ENCODE data around the gene MAOB.

Gene MAOB

DNA sequence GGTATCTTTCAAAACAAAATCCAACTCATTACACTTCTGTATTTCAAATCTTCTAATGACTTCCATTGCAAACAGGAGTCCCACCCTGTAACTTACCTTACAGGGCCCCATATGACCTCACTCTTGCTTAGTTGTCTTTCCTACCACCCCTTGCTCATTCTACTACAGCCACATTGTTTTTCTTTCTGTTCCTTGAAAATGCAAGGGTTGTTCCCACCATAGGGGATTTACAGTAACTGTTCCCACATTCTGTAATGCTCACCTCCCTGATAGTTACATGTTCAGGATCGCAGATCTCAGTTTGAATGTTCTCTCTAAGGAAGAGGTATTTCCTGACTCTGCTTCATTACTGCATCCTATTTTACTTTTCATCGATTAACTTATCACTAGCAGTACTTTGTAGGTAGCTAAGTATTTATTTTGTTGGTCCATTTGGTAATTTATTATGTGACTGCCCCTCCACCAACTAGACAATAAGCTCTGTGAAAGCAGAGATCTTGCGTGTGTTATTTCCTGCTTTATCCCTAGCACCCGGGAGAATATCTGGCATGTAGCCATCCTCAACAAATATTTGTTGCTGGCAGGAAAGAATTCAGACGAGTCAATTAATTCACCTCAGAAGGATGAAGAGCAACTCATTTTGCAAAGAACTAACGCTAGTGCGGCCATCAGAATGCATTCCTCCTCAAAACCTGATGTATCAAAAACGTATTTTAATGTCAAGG lies 21.4 kb downstream of the MAOB start:
- DNase-seq: no peak

DNA sequence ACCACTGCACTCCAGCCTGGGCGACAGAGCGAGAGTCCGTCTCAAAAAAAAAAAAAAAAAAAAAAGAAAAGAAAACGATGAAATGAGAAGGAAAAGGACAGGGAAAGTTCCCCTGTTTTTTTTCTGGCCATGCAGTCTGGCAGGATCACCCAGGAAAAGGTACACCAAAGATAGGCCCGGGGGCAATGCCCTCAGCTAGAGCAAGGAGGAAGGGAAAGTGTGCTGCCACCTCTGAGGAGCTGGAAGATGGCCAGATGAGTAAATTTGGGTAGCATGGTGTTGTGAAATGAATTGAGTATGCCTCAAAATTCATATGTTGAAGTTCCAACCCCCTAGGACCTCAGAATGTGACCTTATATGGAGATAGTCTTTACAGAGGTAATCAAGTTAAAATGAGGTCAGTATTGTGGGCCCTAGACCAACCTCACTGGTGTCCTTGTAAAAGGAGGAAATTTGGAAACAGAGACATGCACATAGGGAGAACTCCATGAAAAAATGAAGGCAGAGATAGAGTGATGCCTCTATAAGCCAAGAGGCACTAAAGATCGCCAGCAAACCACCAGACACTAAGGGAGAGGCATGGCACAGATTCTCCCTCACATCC lies 28.9 kb downstream of the MAOB start:
- DNase-seq: no peak

DNA sequence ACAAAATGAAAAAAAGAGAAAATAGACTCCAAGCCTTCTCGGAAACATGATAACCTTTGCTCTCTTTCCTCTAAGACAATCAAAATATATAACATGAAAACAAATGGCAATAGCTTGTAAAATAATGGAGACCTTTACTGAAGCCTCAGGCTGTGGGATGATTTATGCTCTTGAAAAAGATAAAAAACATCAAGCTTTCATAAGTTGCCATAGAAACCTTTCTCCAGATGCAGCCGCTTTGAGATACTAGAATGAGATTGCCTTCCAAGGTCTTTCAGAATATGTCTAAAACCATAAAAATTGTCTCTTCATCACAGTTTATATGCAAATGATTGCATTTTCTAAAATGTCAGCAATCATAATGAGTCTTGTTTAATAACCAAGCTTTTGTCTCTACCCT lies 31.6 kb downstream of the MAOB start:
- DNase-seq: no peak

DNA sequence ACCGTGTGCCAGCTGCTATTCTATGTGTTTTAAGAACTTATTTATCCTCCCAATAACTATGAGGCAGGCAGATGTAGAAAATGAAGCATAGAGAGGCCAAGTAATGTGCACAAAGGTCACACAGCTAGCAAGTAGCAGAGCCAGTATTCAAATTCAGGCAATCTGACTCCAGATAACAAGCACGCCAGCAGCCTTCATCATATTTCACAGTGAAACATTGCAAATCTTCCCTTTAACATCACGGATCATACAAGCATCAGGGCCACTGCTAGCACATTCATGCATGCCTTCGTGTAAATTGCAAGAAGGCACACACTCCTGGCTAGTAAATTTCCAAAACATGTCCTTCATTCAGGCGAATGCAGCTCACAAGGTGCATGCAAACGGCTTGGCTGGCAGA lies 33.1 kb downstream of the MAOB start:
- no peak for DNase-seq

DNA sequence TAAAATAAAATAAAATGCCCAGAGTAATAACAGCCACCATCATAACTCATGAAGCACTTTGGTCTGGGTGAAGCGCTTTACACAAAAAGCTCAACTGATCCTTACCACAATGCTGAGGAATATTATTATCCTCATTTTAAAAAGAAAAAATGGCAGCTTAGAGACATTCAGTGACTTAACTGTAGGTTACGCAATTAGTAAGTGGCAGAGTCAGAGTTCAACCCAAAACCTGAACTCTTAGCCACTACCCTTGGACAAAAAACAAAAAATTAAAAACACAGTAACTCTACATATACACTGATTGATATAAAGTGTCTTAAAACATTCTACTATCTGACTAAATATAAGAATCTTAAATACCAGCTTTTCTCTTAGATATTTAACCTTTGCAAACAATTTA lies 34.9 kb downstream of the MAOB start:
- DNase-seq: no peak

DNA sequence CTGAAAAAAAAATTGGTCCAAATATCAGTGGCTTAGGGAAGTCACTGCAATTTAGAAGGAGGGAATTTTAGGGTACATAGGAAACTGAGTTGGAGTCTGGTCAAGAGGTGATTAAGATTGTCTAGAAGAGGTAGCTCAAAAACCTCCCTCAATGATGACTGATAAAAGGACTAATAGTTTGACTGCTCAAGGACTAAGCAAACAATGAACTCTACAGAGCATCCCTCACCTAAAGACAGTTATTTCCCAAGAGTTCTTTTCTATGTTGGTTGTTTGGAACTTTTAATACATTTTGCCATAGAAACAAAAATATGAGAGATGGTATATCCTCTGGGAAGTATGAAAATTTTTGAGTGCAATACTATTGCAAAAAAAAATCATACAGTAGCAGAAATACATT lies 35.7 kb downstream of the MAOB start:
- DNase-seq: no peak

DNA sequence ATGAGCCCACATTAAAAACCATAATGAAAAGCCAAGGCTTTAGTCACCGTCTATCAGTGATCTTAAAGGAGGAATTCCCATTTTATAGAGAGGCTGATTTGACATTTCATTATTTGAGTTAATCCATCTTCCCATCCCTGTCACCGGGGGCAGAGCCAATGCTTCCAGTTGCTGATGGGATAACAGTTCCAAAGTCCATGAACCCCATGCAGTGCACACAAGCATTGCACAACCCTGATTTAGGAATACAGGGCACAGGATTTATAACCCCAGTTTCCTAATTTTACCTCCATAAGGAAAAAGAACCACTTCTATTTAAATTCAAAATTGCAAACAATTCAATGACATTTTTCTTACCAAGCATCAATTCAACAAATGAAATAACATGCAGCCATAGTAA lies 36.5 kb downstream of the MAOB start:
- no peak for DNase-seq

DNA sequence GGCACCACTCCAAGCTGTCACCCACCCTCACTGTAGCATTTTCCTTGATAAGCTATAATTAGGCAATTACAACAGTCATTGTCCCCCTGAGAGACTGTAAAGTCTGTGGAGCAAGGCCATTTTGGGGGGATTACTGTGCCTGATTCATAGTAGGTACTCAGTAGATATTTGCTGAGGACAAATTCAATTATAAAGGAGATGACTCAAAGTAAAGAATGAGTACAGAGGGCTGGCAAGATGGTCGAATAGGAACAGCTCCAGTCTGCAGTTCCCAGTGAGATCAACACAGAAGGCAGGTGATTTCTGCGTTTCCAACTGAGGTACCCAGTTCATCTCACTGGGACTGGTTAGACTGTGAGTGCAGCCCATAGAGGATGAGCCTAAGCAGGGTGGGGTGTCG lies 42.0 kb downstream of the MAOB start:
- no peak for DNase-seq

DNA sequence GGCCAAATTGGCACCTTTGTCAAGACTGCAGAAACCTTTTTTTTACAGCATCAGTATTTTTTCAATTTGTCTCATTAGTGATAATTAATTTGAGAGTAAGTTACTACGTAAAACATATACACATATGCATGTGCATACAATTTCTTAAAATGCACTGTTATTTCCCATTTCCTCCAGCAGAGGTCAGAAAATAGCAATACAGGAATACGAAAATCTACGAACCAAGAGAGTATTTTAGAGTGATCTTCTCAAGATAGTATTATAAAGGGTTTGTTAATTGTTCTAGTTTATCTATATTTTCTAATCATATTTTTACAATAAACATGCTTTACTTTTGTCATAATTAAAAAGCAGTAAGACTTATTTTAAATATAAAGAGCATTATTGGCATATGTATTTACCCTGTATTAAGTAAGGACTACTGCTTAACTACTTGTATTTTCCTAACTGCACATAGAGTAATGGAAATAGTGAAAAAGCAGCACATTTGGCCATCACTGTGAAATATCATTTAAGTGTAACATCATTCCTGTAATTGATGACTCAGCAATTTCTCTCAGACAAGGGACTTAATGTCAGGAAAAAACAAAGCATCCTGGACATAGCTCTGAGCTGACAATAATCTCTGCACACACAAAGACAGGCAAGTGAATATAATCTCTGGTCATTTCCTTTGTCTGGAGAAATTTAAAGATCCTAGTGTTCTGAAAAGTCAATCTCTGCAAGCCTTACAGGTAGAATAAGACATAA lies 45.6 kb downstream of the MAOB start:
- DNase-seq: no peak

DNA sequence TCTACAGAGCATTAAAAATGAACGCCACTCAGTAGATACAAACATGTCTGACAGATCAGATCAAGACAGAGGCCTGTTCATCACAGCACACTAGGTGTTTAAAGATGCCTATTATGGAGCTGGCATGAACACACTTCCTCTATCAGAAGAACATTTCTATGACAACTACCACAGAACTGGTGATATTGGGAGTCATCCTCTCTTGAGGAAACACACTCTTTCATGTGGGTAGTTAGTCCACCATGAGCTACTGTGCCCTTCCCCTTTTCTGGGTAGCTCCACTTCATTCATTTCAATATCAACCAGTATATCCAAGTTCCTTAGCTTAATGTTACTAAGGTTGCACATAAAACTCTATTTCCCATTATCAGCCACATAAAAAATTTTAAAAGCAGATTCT lies 46.7 kb downstream of the MAOB start:
- DNase-seq: no peak

DNA sequence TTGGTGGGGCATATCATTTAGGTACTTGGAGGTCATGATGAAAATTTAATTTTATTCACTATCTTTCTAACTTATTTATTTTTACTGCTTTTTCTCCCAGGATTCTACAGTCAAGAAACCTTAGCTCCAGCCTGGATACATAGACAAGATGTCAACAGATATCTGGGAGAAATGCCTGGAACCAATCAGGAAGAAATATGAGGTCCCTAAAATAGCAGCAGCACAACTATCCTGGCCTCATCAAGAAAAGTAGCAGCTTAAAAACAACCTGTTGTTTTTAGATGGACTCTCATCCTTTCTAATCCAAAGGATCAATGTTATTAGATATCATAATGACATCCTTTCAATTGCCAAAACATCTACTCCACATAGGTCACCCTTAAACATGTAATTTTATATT lies 54.5 kb downstream of the MAOB start:
- DNase-seq: no peak

DNA sequence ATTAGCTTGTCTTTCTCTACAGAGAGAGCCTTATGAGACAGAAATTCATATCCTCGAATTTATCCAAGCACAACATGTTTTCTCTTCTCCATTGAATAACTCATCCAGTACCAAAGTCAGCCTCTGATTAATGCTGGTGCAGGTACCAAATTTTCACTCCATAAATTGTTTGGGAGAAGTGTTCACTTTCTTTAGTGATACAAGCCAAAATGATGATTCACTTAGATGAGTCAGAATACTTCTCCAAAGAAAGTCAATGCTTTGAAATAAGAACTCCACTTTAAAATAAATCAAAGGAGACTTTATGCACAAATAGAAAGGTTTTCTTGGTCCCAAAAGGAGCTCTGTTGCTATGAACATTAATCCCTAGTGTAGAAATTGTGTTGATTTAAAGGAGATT lies 60.2 kb downstream of the MAOB start:
- no peak for DNase-seq

DNA sequence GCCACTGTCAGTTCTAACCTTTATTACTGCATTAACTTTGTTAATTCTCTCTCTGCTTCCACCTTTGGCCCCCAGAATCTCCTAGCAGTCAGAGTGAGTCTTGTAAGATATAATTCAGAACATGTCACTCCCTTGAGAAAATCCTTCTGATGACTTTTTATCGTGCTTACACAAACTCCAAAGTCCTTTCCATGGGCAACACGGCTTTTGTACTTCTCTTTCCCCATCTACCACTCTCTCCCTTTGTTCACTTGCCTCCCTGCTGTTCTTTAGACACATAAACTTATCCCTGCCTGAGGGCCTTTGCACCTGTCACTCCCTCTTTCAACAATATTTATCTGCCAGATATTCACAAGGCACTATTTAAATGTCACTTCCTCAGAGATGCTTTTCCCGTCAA lies 64.8 kb downstream of the MAOB start:
- no peak for DNase-seq

DNA sequence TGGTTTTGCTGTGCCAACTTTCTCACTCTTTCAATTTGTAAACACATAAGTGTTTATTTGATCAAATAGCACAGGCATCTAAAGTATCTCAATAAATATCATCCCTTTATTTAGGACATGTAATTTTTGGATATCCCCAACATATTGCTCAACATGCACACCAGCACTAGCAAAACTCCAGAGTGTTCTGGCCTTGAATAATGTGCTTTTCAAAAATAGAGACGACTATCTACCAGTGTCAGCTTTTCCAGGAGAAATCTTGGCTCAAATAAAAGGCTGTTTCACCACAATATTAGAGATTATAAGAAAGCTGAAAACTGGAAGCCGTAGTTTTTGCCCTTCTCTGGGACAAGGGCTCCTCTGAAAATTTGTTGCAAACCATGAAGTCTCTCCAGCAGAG lies 67.0 kb downstream of the MAOB start:
- DNase-seq: no peak

DNA sequence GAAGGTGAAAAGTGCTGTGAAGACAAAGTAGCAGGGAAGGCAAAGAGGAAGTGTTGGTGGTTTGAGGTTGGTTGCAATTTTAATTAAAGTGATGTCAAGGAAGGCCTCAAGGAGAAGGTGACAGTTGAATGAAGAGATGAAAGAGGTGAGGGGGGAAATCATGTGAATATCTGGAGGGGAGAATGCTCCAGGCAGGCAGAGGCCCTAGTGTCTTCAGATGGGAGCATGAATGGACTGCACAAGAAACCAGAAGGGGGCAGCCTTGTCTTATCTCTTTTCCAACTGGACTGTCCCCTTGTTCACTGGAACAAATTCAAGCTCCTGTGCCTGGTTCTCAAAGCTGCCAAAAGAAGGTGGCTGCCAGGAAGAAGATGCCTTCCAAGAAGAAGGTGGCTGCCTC lies 68.4 kb downstream of the MAOB start:
- DNase-seq: no peak

DNA sequence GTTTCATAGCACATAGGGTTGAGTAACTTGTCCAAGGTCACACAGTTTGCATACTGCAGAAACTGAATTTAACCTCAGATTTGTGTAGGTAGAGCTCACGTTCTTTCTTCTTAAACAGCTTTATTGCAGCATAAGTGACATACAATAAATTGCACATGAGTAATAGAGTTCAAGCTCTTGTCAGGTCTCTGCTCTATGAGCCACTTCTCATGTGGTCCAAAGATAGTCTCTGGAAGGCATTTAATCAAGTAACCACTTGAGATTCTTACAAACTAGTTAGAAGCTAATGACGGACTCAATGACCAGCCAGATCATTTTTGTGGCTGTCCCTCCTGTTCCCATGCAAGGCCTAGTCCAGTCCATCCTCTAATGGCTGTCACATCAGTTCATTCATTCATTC lies 68.9 kb downstream of the MAOB start:
- DNase-seq: no peak

DNA sequence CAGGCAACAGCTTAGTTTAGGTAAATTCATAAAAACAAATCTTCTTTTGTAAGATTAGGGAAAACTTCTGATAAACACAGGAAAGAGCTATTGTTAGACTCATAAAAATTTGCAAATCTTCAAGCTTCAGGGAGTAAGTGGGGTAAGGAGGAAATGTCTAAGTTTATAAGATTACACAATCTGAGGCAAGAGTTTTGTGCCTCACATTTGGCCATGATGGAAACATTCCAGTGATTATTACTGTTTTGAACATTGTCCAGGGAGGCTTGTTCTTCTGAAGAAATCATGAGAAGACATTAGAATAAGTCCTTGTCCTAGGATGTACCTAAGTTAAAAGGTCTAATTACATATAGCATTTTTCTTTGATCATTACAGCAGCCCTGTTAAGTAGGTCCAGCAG lies 72.8 kb downstream of the MAOB start:
- DNase-seq: no peak

DNA sequence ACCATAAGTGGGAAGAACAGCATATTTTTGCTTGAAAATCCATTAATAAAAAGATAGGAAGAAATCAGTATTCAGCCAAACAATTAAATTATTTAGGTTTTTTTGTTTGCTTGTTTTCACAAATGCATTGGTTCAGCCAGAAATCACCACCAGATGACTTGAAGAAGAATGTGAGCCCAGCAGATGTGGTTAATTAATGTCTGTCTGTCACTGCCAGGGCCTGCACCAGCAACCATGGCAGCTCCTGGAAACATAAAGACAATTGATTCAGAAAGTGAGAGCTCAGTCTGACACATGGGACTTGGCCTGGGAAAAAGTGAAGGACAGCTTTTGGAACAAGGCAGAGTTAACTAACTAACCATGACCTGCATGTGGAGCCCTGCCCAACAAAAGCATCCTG lies 74.0 kb downstream of the MAOB start:
- DNase-seq: no peak

DNA sequence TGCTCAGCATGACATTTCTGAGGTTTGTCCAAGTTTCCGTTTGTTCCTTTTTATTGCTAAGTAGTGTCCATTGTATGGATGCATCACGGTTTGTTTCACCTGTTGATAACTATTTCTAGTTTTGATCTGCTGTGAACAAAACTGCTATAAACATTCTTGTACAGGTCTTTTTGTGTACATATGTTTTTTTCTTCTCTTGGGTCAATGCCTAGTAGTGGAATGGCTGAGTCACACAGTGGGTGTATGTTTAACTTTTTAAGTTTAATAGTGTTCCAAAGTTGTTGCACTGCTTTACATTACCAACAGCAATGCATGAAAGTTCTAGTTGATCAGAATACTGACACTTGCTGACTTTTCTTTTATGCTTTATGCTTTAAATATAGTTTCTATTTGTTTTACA lies 76.7 kb downstream of the MAOB start:
- DNase-seq: no peak

DNA sequence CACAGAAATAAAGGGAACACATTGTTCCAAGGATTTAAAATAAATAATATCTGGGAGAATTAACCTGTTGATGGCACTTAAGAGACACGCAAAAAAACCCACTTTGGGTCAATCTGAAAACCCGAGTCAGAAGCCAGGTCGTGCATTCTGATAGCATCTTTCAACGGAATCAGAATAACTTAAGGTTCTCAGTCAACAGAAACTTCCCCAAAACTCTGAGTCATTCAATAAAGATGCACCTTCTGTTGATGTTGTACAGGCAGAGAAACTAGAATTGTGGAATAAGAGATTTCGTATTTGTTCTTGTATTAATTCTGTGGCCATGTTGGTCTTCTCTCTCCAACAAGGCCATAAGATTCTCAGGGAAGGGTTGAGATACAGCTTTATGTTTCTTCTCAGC lies 78.2 kb downstream of the MAOB start:
- DNase-seq: no peak

DNA sequence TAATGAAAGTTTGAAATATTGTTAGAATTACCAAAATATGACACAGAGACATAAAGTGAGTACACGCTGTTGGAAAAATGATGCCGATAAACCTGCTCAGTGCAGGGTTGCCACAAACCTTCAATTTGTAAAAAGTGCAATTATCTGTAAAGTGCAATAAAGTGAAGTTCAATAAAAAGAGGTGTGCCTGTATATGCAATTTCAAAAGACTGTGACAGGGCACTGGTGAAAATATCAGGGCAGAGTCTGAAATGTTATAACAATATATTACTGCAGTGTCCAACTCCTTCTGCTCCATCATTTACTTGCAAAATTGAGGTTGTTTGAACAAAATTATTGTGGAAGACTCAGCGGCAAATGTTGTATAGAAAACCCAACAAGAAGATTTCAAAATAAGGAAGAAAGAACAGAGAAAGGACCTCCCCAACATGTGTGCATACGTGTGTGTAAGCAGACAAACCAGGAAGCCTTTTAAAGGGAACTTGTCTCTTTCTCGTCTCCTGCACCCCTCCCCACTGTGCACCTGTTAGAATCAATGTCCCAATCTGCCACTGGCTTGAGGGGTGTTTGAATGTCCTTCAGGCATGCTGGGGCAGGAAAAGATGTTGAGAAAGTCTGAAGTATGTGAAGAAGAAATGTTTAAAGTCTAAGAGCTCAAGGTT lies 96.2 kb downstream of the MAOB start:
- DNase-seq: no peak

DNA sequence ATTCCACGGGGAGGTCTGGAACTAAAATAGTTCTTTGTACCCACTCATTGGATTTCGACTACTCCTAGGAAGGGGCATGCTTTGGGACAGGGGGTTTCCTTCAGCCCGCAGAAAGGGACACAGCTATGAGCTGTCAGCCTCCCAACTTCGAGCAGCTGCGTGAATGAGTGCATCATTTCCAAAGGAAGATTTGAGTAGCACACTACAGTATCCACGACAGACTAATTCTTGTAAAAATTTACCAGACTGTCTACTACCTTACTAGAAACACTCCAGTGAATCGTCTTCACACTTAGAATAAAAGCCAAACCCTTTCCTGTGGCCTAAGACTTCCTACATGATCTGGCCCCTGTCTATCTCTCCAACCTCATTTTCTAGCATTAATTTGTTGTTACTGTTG lies 124.2 kb downstream of the MAOB start:
- DNase-seq: no peak

DNA sequence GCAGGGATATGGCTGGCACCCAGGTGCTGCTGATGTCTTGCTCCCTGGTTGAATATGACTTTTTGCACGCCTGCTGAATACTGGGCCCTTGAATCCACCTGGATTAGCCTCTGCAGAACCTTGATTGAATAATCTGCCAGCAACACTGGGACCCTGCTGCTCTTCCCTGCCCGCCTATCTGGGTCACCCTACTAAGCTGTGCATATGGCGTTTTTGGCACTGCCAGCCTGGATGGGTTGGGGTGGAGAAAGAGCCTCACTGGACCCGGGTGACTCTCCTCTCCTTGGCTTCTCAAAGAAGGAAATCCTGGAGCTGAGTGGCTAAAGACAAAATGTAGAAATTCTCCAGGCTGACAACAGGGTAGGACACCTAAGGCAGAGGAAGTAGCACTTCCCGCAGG lies 126.2 kb downstream of the MAOB start:
- DNase-seq: no peak

DNA sequence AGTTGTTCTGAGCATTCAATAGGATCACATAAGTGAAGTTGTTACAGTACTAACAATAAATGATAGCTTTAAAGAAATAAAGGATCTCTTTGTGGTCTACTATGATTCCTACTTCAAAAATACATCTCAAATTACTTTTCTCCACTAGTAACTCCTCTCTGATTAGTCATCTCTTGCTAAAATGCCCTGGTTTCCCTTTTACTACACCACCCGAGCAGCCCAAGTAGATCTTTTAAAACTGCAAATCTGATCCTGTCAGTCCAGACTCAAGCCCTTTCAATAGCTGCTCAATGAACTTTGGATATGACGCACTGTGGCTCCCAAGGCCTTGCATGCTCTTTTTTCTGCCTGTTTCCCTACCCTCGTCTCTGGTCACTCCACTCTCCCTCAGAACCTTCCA lies 128.6 kb downstream of the MAOB start:
- no peak for DNase-seq
